ENCODE results near the gene CRISPLD2.

DNA sequence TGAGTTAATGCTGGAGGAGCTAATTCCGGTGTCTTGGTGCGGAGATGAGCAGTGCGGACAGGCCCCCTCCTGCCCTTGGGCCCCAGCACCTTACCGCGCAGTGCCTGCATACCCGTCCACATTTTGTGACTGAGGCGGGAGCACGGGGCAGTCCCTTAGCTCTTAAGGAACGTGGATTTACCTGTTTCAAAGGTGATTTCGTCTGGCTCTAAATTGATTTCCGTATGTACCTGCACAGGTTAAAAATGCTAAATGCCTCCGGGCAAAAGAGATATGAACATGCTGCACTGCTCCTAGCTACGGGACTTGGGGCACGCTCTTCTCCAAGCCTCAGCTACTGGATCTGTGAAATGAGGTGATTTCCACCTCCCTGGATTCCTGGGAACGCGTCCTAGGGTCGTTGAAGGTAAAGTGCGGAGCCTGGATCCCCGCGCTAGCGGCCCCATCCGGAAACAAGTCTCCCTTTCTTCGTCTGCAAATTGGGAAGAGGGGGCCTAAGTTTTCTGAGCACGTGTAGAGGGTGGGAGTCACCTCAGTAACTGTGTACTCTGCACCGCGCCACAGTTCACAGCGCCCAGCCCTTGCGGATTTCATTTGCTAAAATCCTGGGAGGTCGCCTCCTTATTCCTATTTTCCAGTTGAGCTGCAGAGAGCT lies 669 bp upstream of the CRISPLD2 start:
- TF ChIP-seq, protein P1, sequence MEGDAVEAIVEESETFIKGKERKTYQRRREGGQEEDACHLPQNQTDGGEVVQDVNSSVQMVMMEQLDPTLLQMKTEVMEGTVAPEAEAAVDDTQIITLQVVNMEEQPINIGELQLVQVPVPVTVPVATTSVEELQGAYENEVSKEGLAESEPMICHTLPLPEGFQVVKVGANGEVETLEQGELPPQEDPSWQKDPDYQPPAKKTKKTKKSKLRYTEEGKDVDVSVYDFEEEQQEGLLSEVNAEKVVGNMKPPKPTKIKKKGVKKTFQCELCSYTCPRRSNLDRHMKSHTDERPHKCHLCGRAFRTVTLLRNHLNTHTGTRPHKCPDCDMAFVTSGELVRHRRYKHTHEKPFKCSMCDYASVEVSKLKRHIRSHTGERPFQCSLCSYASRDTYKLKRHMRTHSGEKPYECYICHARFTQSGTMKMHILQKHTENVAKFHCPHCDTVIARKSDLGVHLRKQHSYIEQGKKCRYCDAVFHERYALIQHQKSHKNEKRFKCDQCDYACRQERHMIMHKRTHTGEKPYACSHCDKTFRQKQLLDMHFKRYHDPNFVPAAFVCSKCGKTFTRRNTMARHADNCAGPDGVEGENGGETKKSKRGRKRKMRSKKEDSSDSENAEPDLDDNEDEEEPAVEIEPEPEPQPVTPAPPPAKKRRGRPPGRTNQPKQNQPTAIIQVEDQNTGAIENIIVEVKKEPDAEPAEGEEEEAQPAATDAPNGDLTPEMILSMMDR (IDR thresholded peaks at IDR 0.05): no peak
- TF ChIP-seq POLR2A (IDR thresholded peaks at IDR 0.05): no peak

Measured in body of pancreas (tissue), 4 donors.